Esophagus muscularis mucosa (tissue), 4 donors: ENCODE data around the gene LCE1E. TPM values are rescaled to one million over a fixed set of nuclear protein-coding genes. Genes with fewer than 3 reads are reported as not detected.

Experiments
- DNase-seq: peaks from one replicate; pipeline ENCODE4 v3.0.0-alpha.2; 2017; ENCODE audit errors: extremely low spot score
- H3K27ac ChIP-seq, 4 donors: fragments of 200-600 bp; sonication (generic); replicated peaks in 1 of 4; 1 replicate in 3 of 4; 2 replicates in 1 of 4; pipeline ENCODE4 v1.5.1; 2016 to 2019; ENCODE audit warnings: mild to moderate bottlenecking in 1 of 4
- H3K27me3 ChIP-seq, 4 donors: fragments of 200-600 bp; sonication (generic); one replicate each; pipeline versions ENCODE4 v1.5.1 to v1.6.0; 2016 to 2019
- H3K36me3 ChIP-seq, 4 donors: fragments of 200-600 bp; sonication (generic); one replicate each; pipeline ENCODE4 v1.5.1; 2016 to 2019
- H3K4me1 ChIP-seq, 4 donors: fragments of 200-600 bp; sonication (generic); one replicate each; pipeline ENCODE4 v1.5.1; 2016 to 2019
- H3K4me3 ChIP-seq, 4 donors: fragments of 200-600 bp; sonication (generic); 1 replicate in 2 of 4; 2 replicates in 2 of 4; pipeline ENCODE4 v1.5.1; 2016 to 2019; ENCODE audit warnings: mild to moderate bottlenecking in 4 of 4, moderate library complexity in 1 of 4
- H3K9me3 ChIP-seq, 4 donors: fragments of 200-600 bp; sonication (generic); 1 replicate in 3 of 4; 2 replicates in 1 of 4; pipeline ENCODE4 v1.5.1; 2016 to 2019
- EP300 ChIP-seq: sonication (generic); formaldehyde crosslinking; IDR thresholded peaks from one replicate; pipeline ENCODE4 v1.6.1; 2017; ENCODE audit warnings: antibody characterized with exemption
- POLR2A ChIP-seq: fragments of 450-650 bp; IDR thresholded peaks from one replicate; pipeline ENCODE4 v1.6.1; 2017; ENCODE audit warnings: antibody characterized with exemption, moderate library complexity, mild to moderate bottlenecking, low read depth
- POLR2AphosphoS5 ChIP-seq, 2 donors: sonication (generic); formaldehyde crosslinking; IDR thresholded peaks; one replicate each; pipeline ENCODE4 v1.6.1; 2017; ENCODE audit warnings: antibody characterized with exemption in 2 of 2
- WGBS: methylation state at CpG from one replicate; pipeline ENCODE4 v1.1.5; 2018; 5-methylcytosine and 5-hydroxymethylcytosine counted together
- intact Hi-C: fragments of 100-400 bp; cut with DNase I; formaldehyde crosslinking; loops from one replicate; pipeline ENCODE4 v1.15.1; 2023
- total RNA-seq, 4 donors: library from RNA; depleted of rRNA; stranded (reverse); fragments of >200 nt; gene quantifications; one replicate each; pipeline versions ENCODE4 v1.1.0 to v1.2.1, GENCODE V29; 2016
- TF ChIP-seq, protein P1 (sequence below), 3 experiments: fragments of 200-600 bp in 2 of 3; fragments of 450-650 bp in 1 of 3; sonication (generic) in 2 of 3; IDR thresholded peaks; one replicate each; pipeline ENCODE4 v1.5.1; 2017 to 2019; ENCODE audit warnings: antibody characterized with exemption in 3 of 3, mild to moderate bottlenecking in 2 of 3, moderate library complexity in 1 of 3

The LCE1E gene
- total RNA-seq, 4 donors from 2014 or later = not detected

- intact Hi-C loops = no loop called here
- H3K27me3 ChIP-seq = no peaks in the 10 kb centered on the region
- no peaks in the 10 kb centered on the region for H3K36me3 ChIP-seq
- TF ChIP-seq, protein P1, sequence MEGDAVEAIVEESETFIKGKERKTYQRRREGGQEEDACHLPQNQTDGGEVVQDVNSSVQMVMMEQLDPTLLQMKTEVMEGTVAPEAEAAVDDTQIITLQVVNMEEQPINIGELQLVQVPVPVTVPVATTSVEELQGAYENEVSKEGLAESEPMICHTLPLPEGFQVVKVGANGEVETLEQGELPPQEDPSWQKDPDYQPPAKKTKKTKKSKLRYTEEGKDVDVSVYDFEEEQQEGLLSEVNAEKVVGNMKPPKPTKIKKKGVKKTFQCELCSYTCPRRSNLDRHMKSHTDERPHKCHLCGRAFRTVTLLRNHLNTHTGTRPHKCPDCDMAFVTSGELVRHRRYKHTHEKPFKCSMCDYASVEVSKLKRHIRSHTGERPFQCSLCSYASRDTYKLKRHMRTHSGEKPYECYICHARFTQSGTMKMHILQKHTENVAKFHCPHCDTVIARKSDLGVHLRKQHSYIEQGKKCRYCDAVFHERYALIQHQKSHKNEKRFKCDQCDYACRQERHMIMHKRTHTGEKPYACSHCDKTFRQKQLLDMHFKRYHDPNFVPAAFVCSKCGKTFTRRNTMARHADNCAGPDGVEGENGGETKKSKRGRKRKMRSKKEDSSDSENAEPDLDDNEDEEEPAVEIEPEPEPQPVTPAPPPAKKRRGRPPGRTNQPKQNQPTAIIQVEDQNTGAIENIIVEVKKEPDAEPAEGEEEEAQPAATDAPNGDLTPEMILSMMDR (IDR thresholded peaks at IDR 0.05) = no peak
- TF ChIP-seq EP300 (no peak), POLR2A (no peak), POLR2AphosphoS5 (IDR thresholded peaks at IDR 0.05) (no peak)
- no peak overlapping the region for H3K4me3 ChIP-seq
- H3K9me3 ChIP-seq = no peaks in the 10 kb centered on the region
- DNase-seq = no peak
- WGBS = 87% methylated on average over 1 of the region's 1 CpG
- no peaks in the 10 kb centered on the region for H3K4me1 ChIP-seq
- H3K27ac ChIP-seq = no peak overlapping the region
Observed at GRCh38 chr1:152770411-152770810, 15.6 kb upstream of the LCE1E start.

GRCh38 chr1:152774875-152775274, 11.2 kb upstream of the LCE1E start, which contains the start of gene LCE1F:
Gene LCE1F, plus strand, starts transcription at chr1:152775140. Its CDS starts 1,232 bp downstream, at chr1:152776372.
- Histone ChIP-seq H3K27ac (no peak within 1 kb of the TSS), H3K27me3 (peaks cover 0 to 4% (median 0%) of the 10 kb centered on the region in 4 donors), H3K4me1 (no peaks in the 10 kb centered on the region), H3K4me3 (no peak within 1 kb of the TSS), H3K36me3 (no peaks in the 10 kb centered on the region), H3K9me3 (no peaks in the 10 kb centered on the region)
- 77% methylated on average over 6 of the region's 6 CpGs for WGBS
- TF ChIP-seq POLR2A = no peak
- TF ChIP-seq, protein P1 (IDR thresholded peaks at IDR 0.05) = no peak
- TF ChIP-seq EP300 = no peak
- no peak for TF ChIP-seq POLR2AphosphoS5 (IDR thresholded peaks at IDR 0.05)
- intact Hi-C loops = no loop called here
- DNase-seq = no peak

GRCh38 chr1:152776361-152776760, 9.7 kb upstream of the LCE1E start:
- no peak for DNase-seq
- H3K36me3 ChIP-seq = no peaks in the 10 kb centered on the region
- no peak overlapping the region for H3K27ac ChIP-seq
- intact Hi-C loops = no loop called here
- TF ChIP-seq, protein P1 (IDR thresholded peaks at IDR 0.05) = no peak
- no peak overlapping the region for H3K4me3 ChIP-seq
- 65% methylated on average over 9 of the region's 11 CpGs for WGBS
- no peaks in the 10 kb centered on the region for H3K4me1 ChIP-seq
- no peaks in the 10 kb centered on the region for H3K9me3 ChIP-seq
- peaks cover 0 to 4% (median 0%) of the 10 kb centered on the region in 4 donors for H3K27me3 ChIP-seq

GRCh38 chr1:152777510-152778137, 8.4 kb upstream of the LCE1E start:
- WGBS = 67% methylated on average over 4 of the region's 4 CpGs
- DNase-seq = no peak
- Histone ChIP-seq H3K4me1 (no peaks in the 10 kb centered on the region), H3K36me3 (no peaks in the 10 kb centered on the region), H3K27me3 (peaks cover 0 to 4% (median 0%) of the 10 kb centered on the region in 4 donors), H3K4me3 (no peak overlapping the region), H3K27ac (no peak overlapping the region), H3K9me3 (no peaks in the 10 kb centered on the region)
- TF ChIP-seq EP300 (no peak), POLR2A (no peak), POLR2AphosphoS5 (IDR thresholded peaks at IDR 0.05) (no peak)
- TF ChIP-seq, protein P1 (IDR thresholded peaks at IDR 0.05) = no peak
- intact Hi-C loops = no loop called here

DNA sequence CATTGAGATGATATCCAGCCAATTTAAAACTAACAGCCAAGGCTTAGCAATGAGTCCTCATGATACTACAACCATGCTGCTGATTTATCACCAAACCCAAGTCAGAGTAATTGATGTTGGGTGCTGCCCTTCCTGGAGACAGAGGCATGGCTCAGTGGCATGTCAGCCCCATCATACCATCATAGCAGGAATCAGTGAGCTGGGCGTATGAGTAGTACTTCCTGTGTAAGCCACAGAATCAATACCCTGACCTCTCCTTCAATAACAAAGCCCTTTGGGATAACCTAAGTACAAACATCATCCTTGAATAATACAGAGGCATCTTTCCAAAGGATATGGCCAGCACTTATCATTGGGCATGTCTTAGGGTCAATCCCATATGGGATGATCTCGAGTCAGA, 3.0 kb upstream of the LCE1E start:
- no peak for DNase-seq
- H3K4me1 ChIP-seq = no peaks in the 10 kb centered on the region
- H3K27me3 ChIP-seq = no peaks in the 10 kb centered on the region
- 70% methylated on average over 1 of the region's 2 CpGs for WGBS
- no peaks in the 10 kb centered on the region for H3K9me3 ChIP-seq
- H3K4me3 ChIP-seq = no peak overlapping the region
- H3K36me3 ChIP-seq = no peaks in the 10 kb centered on the region
- H3K27ac ChIP-seq = no peak overlapping the region
- no peak for TF ChIP-seq POLR2A
- intact Hi-C loops = no loop called here
